ENCODE measurements around the gene TNFSF15.
"Not testable (repeated sequence)": the region's sequence is repeated elsewhere in the genome, so short reads cannot be mapped to it uniquely, and the experiment has no call there.

Gene TNFSF15

GRCh38 chr9:114745879-114746550 lies 59.8 kb downstream of the TNFSF15 start:
- no peak for DNase-seq

GRCh38 chr9:114745108-114745848 lies 60.6 kb downstream of the TNFSF15 start:
- DNase-seq = peak in 2 of 3 experiments; percentile 18 to 63

GRCh38 chr9:114743446-114743845 lies 62.4 kb downstream of the TNFSF15 start:
- DNase-seq = no peak

GRCh38 chr9:114742947-114743346 lies 62.9 kb downstream of the TNFSF15 start:
- DNase-seq = no peak

GRCh38 chr9:114741521-114741920 lies 64.3 kb downstream of the TNFSF15 start:
- DNase-seq = peak in 1 of 3 experiments; percentile 20

- DNase-seq = peak; percentile 61 to 87 (median 62)
Measured at GRCh38 chr9:114738581-114739316, 67.1 kb downstream of the TNFSF15 start.

- no peak for DNase-seq
Measured at GRCh38 chr9:114737847-114738246, 68.0 kb downstream of the TNFSF15 start.

- peak in 1 of 3 experiments; percentile 25 for DNase-seq
Measured at GRCh38 chr9:114737118-114737517, 68.7 kb downstream of the TNFSF15 start.

- no peak for DNase-seq
Measured at GRCh38 chr9:114735704-114736103, 70.1 kb downstream of the TNFSF15 start.

GRCh38 chr9:114735139-114735538 lies 70.7 kb downstream of the TNFSF15 start:
- not testable (repeated sequence) for DNase-seq
